Liver (tissue), 9 donors: ENCODE results near the gene DNAJC15. TPM values are rescaled to one million over a fixed set of nuclear protein-coding genes. Genes with fewer than 3 reads are reported as not detected.

ENCODE experiments used
- DNase-seq: peaks from one replicate; pipeline ENCODE4 v3.0.0-alpha.2; 2017; ENCODE audit warnings: low spot score
- H3K27ac ChIP-seq, 2 donors: one replicate each; pipeline ENCODE4 v1.7.0; 2013; ENCODE audit warnings: inconsistent platforms in 2 of 2, low read length in 2 of 2, control low read depth in 1 of 2, low read depth in 1 of 2, mild to moderate bottlenecking in 1 of 2
- H3K27me3 ChIP-seq, 4 donors: one replicate each; pipeline versions ENCODE4 v1.6.1 to v1.7.0; 2013; ENCODE audit warnings: low read length in 3 of 4, inconsistent platforms in 1 of 4, mild to moderate bottlenecking in 1 of 4, moderate library complexity in 1 of 4; ENCODE audit not compliant: control insufficient read depth in 4 of 4, insufficient read depth in 4 of 4
- H3K36me3 ChIP-seq, 4 donors: one replicate each; pipeline versions ENCODE4 v1.6.1 to v1.7.0; 2013; ENCODE audit warnings: low read length in 3 of 4, mild to moderate bottlenecking in 3 of 4, low read depth in 1 of 4, moderate library complexity in 1 of 4; ENCODE audit not compliant: control insufficient read depth in 4 of 4, insufficient read depth in 3 of 4
- H3K4me1 ChIP-seq, 4 donors: one replicate each; pipeline versions ENCODE4 v1.6.1 to v1.7.0; 2013; ENCODE audit warnings: low read length in 3 of 4, mild to moderate bottlenecking in 3 of 4, moderate library complexity in 1 of 4; ENCODE audit not compliant: control insufficient read depth in 4 of 4, insufficient read depth in 4 of 4
- H3K4me3 ChIP-seq, 3 donors: one replicate each; pipeline versions ENCODE4 v1.6.1 to v1.7.0; 2013; ENCODE audit warnings: low read length in 3 of 3, control low read depth in 1 of 3, low read depth in 1 of 3, mild to moderate bottlenecking in 1 of 3
- H3K9ac ChIP-seq, 2 donors: one replicate each; pipeline ENCODE4 v1.7.0; 2013; ENCODE audit warnings: low read length in 2 of 2, mild to moderate bottlenecking in 2 of 2, moderate library complexity in 2 of 2, control low read depth in 1 of 2, low read depth in 1 of 2
- H3K9me3 ChIP-seq, 4 donors: one replicate each; pipeline versions ENCODE4 v1.6.1 to v1.7.0; 2013; ENCODE audit warnings: low read length in 3 of 4; ENCODE audit not compliant: control insufficient read depth in 4 of 4
- ATF3 ChIP-seq: IDR thresholded peaks from 2 replicates; pipeline ENCODE4 v1.6.1; 2016; ENCODE audit warnings: antibody characterized with exemption
- CTCF ChIP-seq: fragments of 150-350 bp; IDR thresholded peaks from 2 replicates; pipeline ENCODE4 v1.5.1; 2017; ENCODE audit warnings: improper control_type of control experiment, low read depth, low read length; ENCODE audit not compliant: missing input control
- EGR1 ChIP-seq, 2 donors: IDR thresholded peaks; 2 replicates each; pipeline ENCODE4 v1.6.1; 2016 to 2018; ENCODE audit warnings: antibody characterized with exemption in 2 of 2, low read depth in 2 of 2
- FOXA1 ChIP-seq: IDR thresholded peaks from 2 replicates; pipeline ENCODE4 v1.6.1; 2016; ENCODE audit warnings: antibody characterized with exemption
- FOXA2 ChIP-seq: IDR thresholded peaks from 2 replicates; pipeline ENCODE4 v1.6.1; 2016; ENCODE audit warnings: antibody characterized with exemption
- GABPA ChIP-seq, 2 donors: IDR thresholded peaks in 1 of 2; conservative IDR thresholded peaks in 1 of 2; 2 replicates each; pipeline ENCODE4 v1.6.1; 2016; ENCODE audit warnings: antibody characterized with exemption in 2 of 2, mild to moderate bottlenecking in 1 of 2, moderate library complexity in 1 of 2
- HNF4A ChIP-seq, 2 donors: conservative IDR thresholded peaks; 2 replicates each; pipeline ENCODE4 v1.6.1; 2016; ENCODE audit warnings: antibody characterized with exemption in 2 of 2, mild to moderate bottlenecking in 2 of 2
- HNF4G ChIP-seq: IDR thresholded peaks from 2 replicates; pipeline ENCODE4 v1.6.1; 2016; ENCODE audit warnings: antibody characterized with exemption
- JUND ChIP-seq, 2 donors: IDR thresholded peaks; 2 replicates each; pipeline ENCODE4 v1.6.1; 2016; ENCODE audit warnings: antibody characterized with exemption in 2 of 2
- MAX ChIP-seq: IDR thresholded peaks from 2 replicates; pipeline ENCODE4 v1.6.1; 2016; ENCODE audit warnings: antibody characterized with exemption
- NR2F2 ChIP-seq: IDR thresholded peaks from 2 replicates; pipeline ENCODE4 v1.6.1; 2016; ENCODE audit warnings: antibody characterized with exemption
- RAD21 ChIP-seq, 2 donors: IDR thresholded peaks; 2 replicates each; pipeline ENCODE4 v1.6.1; 2016; ENCODE audit warnings: antibody characterized with exemption in 2 of 2, mild to moderate bottlenecking in 2 of 2
- REST ChIP-seq: IDR thresholded peaks from 2 replicates; pipeline ENCODE4 v1.6.1; 2016; ENCODE audit warnings: antibody characterized with exemption, mild to moderate bottlenecking
- RXRA ChIP-seq, 2 donors: IDR thresholded peaks; 2 replicates each; pipeline ENCODE4 v1.6.1; 2017 to 2018; ENCODE audit warnings: antibody characterized with exemption in 2 of 2, mild to moderate bottlenecking in 1 of 2
- SP1 ChIP-seq: IDR thresholded peaks from 2 replicates; pipeline ENCODE4 v1.6.1; 2018; ENCODE audit warnings: antibody characterized with exemption, mild to moderate bottlenecking
- TAF1 ChIP-seq: conservative IDR thresholded peaks from 2 replicates; pipeline ENCODE4 v1.6.1; 2016; ENCODE audit warnings: antibody characterized with exemption, mild to moderate bottlenecking
- YY1 ChIP-seq: IDR thresholded peaks from 2 replicates; pipeline ENCODE4 v1.6.1; 2016; ENCODE audit warnings: antibody characterized with exemption, mild to moderate bottlenecking
- ZBTB33 ChIP-seq: IDR thresholded peaks from 2 replicates; pipeline ENCODE4 v1.6.1; 2016; ENCODE audit warnings: antibody characterized with exemption
- WGBS: extraction: QIAGEN DNeasy Blood & Tissue Kit; methylation state at CpG from one replicate; pipeline ENCODE4 v1.1.7; 2013; 5-methylcytosine and 5-hydroxymethylcytosine counted together
- polyA plus RNA-seq, 2 donors: library from polyadenylated mRNA; stranded (reverse) in 1 of 2; unstranded in 1 of 2; fragments of 200-250 nt in 1 of 2; fragments of >200 nt in 1 of 2; fragmentation: Nextera tagmentation in 1 of 2; extraction: Ambion mirVana in 1 of 2; gene quantifications; one replicate each; pipeline versions ENCODE4 v1.2.1 to v1.2.3, GENCODE V29; 2013 to 2015
- total RNA-seq, 2 donors: library from RNA; depleted of rRNA; stranded (reverse); fragments of >200 nt; gene quantifications; one replicate each; pipeline ENCODE4 v1.2.3, GENCODE V29; 2014
- donor health status: healthy.
- donor health status: healthy.
- donor health status: healthy.
- donor health status: healthy.
- donor health status: healthy.

The DNAJC15 gene
- total and polyA plus RNA-seq, 4 donors: 5.8 to 55.4 (median 14.0) TPM

GRCh38 chr13:43019811-43020210 is 3.6 kb upstream of the DNAJC15 start:
- Histone ChIP-seq H3K27ac (no peak overlapping the region), H3K27me3 (no peaks in the 10 kb centered on the region), H3K9ac (no peak overlapping the region), H3K36me3 (no peaks in the 10 kb centered on the region), H3K4me1 (peaks cover 0 to 9% (median 3%) of the 10 kb centered on the region in 4 donors), H3K4me3 (no peak overlapping the region), H3K9me3 (no peaks in the 10 kb centered on the region)
- DNase-seq: no peak
- WGBS: 79% methylated on average over 2 of the region's 2 CpGs
- TF ChIP-seq ZBTB33: no peak
- no peak for TF ChIP-seq SP1
- no peak for TF ChIP-seq TAF1
- TF ChIP-seq YY1: no peak
- no peak for TF ChIP-seq GABPA (IDR thresholded peaks at IDR 0.05 in 1 of 2, conservative IDR thresholded peaks at IDR 0.05 in 1 of 2)
- TF ChIP-seq ATF3: no peak
- no peak for TF ChIP-seq EGR1 (IDR thresholded peaks at IDR 0.05; ENCODE audit: low read depth in 2 of 2)
- TF ChIP-seq HNF4G: no peak
- no peak for TF ChIP-seq JUND (IDR thresholded peaks at IDR 0.05)

- H3K9me3 ChIP-seq: no peaks in the 10 kb centered on the region
- peaks cover 2 to 14% (median 9%) of the 10 kb centered on the region in 4 donors for H3K4me1 ChIP-seq
- H3K36me3 ChIP-seq: no peaks in the 10 kb centered on the region
- DNase-seq: no peak
- TF ChIP-seq RAD21 (IDR thresholded peaks at IDR 0.05): no peak
- TF ChIP-seq ZBTB33: no peak
- TF ChIP-seq HNF4G: no peak
- TF ChIP-seq YY1: no peak
- no peak for TF ChIP-seq REST
- TF ChIP-seq FOXA2: no peak
- no peak for TF ChIP-seq NR2F2
- no peak for TF ChIP-seq CTCF
- no peak for TF ChIP-seq MAX
- no peak for TF ChIP-seq SP1
- TF ChIP-seq RXRA (IDR thresholded peaks at IDR 0.05): no peak
- no peak for TF ChIP-seq HNF4A (conservative IDR thresholded peaks at IDR 0.05)
- no peak for TF ChIP-seq TAF1
- TF ChIP-seq JUND (IDR thresholded peaks at IDR 0.05): no peak
- no peak for TF ChIP-seq FOXA1
- TF ChIP-seq GABPA (IDR thresholded peaks at IDR 0.05 in 1 of 2, conservative IDR thresholded peaks at IDR 0.05 in 1 of 2): no peak
- no peak for TF ChIP-seq ATF3
- TF ChIP-seq EGR1 (IDR thresholded peaks at IDR 0.05; ENCODE audit: low read depth in 2 of 2): no peak
- H3K9ac ChIP-seq: no peak overlapping the region
- no peak overlapping the region for H3K27ac ChIP-seq
- H3K4me3 ChIP-seq: no peak overlapping the region
- no peaks in the 10 kb centered on the region for H3K27me3 ChIP-seq
- WGBS: 82% methylated on average over 1 of the region's 1 CpG
These were observed 2.6 kb upstream of the DNAJC15 start for GRCh38 chr13:43020794-43021193.
